HG03064 (cell line): ENCODE results near the gene FBXL13.
"Not testable (repeated sequence)": the region's sequence is repeated elsewhere in the genome, so short reads cannot be mapped to it uniquely, and the experiment has no call there.

Source experiments
- ATAC-seq: cut with Tn5 transposase; IDR thresholded peaks from one replicate; pipeline ENCODE4 v1.9.1; 2021; ENCODE audit warnings: low read depth; ENCODE audit not compliant: unreplicated experiment

FBXL13 gene

DNA sequence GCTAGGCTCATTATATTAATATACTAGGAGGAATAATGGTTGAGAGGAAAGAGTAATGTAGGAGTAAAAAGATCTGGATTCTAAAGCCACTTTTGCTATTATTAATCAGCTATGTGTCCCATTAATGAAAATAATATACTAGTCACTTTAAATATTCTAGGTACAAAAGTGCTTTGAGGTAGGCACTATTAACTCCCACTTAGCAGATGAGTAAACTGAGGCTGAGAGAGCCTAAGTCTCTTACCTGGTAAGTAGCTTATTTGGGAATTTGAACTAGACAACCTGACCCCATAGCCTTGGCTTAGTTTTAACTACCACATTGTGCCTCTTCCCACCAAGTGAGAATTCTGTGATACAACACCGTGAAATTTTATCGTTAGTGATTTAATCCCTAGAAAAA is 6.3 kb upstream of the FBXL13 start:
- ATAC-seq: no peak

DNA sequence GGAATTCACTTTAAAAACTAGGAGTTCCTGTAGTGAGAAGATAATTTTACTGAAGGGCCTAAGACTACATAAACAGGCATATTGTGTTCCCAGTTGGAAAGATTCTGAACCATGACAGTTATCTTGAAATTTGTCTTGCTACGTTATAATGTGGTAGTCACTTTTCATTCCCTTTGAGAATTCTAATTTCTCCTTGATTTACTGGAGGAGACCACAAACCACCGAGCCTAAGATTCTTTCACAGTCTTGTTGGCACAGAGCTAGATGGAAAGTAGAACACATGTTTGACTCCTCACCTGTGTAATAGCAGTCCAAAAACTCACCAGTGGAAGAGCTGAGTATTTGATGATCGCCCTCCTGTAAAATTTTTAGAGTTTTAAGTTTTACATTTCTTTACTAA is 5.2 kb upstream of the FBXL13 start:
- ATAC-seq: no peak

DNA sequence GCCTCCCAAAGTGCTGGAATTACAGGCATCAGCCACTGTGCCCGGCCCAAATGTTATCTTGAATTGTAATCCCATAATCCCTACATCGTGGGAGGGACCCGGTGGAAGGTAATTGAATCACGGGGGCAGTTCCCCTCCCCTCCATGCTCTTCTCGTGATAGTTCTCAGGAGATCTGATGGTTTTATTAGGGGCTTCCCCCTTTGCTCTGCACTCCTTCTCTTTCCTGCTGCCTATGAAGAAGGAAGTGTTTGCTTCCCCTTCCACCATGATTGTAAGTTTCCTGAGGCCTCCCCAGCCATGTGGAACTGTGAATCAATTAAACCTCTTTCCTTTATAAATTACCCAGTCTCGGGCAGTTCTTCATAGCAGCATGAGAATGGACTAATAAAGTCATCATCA is 3.6 kb upstream of the FBXL13 start:
- ATAC-seq: not testable (repeated sequence)

DNA sequence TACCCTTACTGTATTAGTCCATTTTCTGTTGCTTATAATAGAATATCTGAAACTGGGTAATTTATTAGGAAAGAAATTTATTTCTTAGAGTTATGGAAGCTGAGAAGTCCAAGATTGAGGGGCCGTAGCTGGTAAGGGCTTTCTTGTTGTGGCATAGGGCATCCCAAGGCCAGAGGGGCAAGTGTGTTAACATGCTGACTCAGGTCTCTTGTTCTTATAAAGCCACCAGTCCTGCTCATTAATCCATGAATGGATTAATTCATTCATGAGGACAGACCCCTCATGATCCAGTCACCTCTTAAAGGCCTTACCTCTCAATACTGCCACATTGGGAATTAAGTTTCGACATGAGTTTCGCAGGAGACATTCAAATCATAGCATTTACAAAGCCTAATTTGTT is 2.7 kb upstream of the FBXL13 start:
- no peak for ATAC-seq

DNA sequence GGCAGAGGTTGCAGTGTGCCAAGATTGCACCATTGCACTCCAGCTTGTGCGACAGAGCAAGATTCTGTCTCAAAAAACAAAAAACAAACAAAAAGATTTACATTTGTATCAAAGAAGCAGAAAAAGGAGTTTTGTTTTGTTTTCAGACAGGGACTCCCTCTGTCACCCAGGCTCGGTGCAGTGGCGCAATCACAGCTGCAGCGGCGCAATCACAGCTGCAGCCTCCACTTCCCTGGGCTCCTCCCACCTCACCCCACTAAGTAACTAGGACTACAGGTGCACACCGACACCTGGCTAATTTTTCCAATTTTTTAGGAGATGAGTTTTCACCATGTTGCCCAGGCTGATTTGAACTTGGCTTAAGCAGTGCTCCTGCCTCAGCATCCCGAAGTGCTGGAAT is 2.2 kb upstream of the FBXL13 start:
- no peak for ATAC-seq

DNA sequence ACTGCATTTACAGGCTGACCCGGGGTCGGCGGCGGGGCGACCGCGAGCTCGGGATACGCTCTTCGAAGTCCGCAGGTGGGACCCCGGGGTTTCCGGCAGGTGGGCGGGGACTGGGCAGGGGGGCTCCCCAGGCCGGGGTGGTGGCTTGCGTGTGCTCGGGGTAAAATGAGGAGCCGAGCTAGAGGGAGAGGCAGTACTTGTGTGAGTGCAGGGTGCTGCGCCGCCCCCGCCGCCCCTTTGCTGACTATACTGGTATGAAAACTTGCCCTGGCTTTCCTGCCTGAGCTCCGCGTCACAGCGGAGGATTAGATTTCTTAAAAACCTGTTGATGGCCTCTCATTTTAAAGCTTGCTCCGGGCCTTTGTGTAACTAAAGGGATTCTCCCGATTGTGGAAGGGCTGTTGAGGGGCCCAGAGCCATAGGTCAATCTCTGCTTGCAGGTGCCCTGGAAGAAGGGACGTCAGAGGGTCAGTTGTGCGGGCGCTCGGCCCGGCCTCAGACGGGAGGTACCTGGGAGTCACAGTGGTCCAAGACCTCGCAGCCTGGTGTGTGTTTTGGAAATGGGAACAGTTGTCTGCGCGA is 832 bp upstream of the FBXL13 start:
- peak; percentile 48 for ATAC-seq

DNA sequence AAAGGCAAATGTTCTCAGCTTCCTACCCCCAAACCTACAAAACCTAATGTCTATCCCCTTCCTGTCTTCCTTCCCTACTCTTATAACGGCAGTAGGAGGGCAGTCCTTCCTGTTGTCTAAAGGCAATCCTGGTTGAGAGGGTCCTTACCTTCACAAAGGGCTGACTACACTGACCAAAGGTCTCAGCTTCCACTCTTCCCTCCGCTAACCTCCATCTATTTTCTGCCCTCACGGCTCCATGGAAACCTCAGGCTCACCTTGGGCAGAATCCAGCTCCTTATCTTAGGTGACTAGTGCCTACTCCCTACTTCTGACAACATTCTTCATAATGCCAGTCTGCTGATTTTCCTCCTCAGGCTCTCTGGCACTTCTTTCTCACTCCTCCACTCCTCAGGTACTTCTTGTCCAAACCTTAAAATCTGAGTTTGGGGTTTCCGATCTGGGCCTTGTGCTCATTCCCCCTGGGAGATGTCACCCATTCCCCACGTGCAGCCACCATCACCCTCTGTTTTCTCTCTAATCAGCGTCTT is 542 bp downstream of the FBXL13 start:
- no peak for ATAC-seq

DNA sequence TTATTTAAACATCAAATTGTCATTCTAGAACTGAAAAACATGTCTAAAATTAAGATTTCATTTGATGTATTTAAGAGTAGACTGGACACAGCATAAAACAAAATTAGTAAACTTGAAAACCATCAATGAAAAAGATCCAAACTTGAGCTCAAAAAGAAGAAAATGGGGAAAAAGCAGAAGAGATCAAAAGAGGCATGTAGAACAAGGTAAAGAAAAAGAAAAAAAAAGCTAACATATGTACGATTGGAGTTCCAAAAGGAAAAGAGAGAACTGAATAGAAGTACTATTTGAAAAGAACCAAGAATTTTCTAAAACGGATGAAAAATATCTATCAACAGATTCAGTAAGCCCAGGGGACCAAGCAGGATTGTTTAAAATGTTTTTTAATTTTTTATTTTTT is 3.6 kb downstream of the FBXL13 start:
- ATAC-seq: no peak

DNA sequence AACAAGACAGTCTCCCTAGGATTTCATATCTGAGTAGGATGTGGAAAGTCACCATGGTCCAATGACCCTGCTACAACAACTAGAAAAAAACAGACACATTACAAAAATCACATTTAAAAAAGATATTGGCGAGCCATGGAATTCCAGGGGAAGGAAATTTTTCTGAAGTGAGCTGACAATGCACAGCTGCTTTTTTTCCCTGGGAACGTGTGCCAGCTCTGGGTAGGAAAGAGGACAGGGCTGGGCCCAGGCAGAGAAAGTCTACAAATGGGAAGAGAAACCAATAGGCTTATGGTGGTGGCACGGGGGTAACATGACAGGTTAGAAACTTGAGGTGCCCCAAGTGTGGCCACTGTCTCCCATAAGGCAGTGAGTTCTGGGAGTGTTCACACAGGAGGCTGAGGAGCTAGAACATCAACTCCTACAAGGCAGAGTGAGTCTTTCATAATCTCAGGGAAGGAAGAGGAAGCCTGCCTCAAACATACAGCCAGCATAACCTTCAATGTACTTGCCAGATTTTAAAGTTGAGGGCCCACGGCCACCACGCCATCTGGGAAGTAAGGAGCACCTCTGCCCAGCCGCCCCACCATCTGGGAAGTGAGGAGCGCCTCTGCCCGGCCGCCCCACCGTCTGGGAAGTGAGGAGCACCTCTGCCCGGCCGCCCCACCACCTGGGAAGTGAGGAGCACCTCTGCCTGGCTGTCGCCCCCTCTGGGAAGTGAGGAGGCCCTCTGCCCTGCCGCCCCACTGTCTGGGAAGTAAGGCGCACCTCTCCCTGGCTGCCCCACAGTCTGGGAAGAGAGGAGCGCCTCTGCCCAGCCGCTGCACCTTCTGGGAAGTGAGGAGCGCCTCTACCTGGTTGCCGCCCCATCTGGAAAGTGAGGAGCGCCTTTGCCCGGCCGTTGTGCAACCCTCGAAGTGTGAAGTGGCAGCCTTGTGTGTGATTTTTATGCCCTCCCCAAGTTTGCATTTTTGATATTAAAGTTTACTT is 5.9 kb downstream of the FBXL13 start:
- no peak for ATAC-seq

DNA sequence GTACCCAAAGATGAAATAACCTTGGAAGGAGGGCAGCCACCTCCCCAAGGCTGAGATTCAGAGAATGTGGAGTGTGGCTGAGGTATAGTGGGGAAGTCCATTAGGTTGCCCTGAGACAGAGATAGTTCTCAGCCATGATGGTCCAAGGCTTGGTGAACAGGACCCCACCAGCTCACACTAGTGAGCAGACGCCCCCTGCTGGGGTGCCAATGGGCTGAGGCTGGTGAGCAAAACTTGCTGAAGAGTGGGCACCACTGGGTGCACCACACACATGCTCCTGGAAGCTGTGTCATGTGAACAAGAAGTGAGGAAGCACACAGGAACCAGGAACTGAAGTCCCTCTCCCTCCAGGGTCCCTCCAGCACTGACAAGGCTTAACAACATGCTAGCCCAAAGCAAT is 8.9 kb downstream of the FBXL13 start:
- ATAC-seq: no peak

DNA sequence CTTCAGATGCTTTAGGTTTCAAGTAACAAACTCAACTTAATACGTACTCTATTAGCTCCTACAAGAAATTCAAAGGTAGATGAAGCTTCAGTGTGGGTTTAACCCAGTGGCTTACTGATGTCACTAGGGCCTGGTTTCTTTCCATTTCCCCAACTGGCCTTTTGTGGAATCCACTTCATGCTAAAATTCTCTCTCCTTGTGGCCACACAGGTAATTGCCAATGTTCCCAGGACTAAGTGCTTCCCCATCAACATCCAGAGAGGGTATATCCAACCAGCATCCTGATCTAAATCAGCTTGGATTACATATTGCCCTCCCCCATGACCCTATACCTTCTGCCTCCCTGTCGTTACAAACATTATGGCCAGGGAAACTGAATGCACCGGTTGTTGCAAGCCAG is 10.7 kb downstream of the FBXL13 start:
- no peak for ATAC-seq

DNA sequence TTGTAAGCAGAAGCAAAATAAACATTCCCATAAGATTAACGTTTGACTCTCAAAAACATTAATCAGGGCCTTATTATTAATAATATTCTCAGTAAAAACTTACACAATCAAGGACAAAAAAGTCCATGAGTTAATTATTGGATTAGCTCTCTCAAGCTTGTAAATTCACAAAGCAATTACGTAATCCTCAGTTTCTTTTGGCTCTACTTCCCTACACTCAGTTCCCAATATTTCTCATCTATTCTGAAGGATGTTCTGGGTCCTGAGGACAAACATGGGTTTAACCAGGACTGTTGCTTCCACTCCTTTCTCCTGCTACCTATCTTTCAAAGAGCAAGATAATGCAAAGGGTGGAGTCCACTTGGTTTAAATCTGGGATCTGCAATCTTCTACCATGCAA is 15.1 kb downstream of the FBXL13 start:
- no peak for ATAC-seq

DNA sequence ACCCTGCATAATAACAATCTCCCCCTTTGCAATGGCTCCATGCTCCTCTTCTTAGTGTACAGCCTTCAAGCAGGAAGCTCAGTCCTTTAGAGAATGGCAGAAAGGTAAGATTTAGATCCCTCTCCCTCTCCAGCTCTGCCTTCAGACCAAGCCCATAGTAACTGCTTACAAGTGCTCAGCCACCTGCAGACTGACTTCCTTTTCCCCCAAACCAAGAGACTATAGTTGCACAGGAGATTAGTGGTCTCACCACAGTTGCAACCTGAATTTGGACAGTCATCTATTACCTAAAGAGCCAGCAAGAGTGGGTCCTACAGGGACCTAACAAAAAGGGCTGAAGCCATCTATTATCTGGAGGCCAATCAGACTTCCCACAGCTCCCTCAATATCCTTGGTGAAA is 16.5 kb downstream of the FBXL13 start:
- ATAC-seq: no peak

DNA sequence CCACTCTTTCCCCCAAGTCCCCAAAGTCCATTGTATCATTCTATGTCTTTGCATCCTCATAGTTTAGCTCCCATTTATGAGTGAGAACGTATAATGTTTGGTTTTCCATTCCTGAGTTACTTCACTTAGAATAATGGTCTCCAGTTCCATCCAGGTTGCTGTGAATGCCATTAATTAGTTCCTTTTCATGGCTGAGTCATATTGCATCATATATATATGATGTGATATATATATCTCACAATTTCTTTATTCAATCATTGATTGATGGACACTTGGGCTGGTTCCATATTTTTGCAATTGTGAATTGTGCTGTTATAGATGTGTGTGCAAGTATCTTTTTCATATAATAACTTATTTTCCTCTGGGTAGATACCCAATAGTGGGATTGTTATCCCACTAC is 18.6 kb downstream of the FBXL13 start:
- not testable (repeated sequence) for ATAC-seq

DNA sequence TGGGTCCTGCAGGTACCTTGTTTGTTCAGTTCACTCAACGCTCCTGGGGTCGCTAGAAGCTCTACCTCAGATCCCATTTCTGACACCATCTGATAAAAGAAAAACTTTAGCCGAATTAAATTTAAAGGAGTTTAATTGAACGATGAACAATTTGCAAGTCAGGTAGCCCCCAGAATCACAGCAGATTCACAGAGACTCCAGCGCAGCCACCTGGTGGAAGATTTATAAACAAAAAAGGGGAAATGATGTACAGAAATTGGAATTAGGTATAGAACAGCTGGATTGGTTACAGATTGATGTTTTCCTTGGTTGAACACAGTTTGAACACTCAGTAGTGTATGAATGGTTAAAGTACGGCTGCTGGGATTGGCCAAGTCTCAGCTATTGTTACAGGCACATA is 23.1 kb downstream of the FBXL13 start:
- no peak for ATAC-seq

DNA sequence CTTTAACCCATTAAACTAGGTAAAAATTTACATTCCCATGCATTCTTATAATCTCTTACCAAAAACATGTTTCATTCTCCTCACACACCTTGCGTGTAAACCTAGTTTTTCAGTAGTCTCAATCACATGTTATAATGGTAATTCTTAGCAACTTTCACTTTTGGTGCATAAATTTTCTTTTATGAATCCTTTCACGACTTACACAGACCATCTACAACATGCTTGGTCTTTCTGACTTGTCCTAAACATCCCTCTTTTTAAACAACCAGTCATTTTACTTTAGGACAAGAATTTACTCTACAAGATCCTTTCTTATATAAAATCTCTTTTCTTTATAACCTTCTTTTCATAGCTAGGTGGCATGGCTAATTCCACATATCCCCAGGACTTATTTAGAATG is 25.8 kb downstream of the FBXL13 start:
- no peak for ATAC-seq

DNA sequence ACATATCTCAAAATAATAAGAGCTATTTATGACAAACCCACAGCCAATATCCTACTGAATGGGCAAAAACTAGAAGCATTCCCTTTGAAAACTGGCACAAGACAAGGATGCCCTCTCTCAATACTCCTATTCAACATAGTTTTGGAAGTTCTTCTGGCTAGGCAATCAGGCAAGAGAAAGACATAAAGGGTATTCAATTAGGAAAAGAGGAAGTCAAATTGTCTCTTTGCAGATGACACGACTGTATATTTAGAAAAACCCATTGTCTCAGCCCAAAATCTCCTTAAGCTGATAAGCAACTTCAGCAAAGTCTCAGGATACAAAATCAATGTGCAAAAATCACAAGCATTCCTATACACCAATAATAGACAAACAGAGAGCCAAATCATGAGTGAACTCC is 32.8 kb downstream of the FBXL13 start:
- not testable (repeated sequence) for ATAC-seq

DNA sequence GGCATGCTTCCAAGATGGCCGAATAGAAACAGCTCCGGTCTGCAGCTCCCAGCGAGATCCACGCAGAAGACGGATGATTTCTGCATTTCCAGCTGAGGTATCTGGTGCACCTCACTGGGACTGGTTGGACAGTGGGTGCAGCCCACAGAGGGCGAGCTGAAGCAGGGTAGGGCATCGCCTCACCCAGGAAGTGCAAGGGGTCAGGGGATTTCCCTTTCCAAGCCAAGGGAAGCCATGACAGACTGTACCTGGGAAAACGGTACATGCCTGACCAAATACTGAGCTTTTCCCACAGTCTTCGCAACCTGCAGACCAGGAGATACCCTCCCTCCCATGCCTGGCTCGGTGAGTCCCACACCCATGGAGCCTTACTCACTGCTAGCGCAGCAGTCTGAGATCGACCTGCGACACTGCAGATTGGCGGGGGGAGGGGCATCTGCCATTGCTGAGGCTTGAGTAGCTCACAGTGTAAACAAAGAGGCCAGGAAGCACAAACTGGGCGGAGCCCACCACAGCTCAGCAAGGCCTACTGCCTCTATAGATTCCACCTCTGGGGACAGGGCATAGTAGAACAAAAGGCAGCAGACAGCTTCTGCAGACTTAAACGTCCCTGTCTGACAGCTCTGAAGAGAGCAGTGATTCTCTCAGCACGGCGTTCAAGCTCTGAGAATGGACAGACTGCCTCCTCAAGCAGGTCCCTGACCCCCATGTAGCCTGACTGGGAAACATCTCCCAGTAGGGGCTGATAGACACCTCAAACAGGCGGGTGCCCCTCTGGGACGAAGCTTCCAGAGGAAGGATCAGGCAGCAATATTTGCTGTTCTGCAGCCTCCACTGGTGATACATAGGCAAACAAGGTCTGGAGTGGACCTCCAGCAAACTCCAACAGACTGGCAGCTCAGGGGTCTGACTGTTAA is 36.5 kb downstream of the FBXL13 start:
- ATAC-seq: not testable (repeated sequence)

DNA sequence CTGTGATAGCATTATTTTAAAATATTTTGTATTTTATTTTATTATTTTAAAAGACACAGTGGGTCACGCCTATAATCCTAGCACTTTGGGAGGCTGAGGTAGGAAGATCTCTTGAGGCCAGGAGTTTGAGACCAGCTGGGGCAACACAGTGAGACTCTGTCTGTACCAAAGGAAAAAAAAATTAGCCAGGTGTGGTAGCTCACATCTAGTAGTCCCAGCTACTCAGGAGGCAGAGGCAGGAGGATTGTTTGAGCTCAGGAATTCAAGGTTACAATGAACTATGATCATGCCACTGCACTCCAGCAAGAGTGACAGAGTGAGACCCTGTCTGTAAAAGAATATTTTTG is 37.1 kb downstream of the FBXL13 start:
- ATAC-seq: no peak

DNA sequence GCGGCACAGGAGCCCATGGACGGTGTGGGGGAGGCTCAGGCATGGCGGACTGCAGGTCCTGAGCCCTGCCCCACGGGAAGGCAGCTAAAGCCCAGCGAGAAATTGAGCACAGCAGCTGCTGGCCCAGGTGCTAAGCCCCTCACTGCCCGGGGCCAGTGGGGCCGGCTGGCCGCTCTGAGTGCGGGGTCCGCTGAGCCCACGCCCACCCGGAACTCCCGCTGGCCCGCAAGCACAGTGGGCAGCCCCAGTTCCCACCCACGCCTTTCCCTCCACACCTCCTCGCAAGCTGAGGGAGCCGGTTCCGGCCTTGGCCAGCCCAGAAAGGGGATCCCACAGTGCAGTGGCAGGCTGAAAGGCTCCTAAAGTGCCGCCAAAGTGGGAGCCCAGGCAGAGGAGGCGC is 40.3 kb downstream of the FBXL13 start:
- ATAC-seq: not testable (repeated sequence)

DNA sequence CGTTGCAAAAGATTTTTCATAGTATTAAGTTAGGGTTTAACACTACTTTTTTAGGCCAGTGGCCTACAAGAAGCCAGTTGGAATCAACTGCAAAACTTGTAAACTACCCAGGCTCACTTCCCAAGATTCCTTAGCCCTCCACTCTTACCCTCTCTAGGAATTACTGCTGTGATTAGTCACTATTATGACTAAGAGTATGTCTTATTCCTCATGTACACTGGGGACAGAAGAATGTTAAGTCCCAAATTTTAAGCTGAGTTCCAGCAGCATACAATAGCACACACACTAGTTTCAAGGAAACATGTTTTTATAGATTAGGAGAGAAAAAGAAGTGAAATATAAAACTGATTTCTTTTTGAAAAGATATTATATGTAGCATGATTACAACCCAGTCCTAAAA is 42.8 kb downstream of the FBXL13 start:
- no peak for ATAC-seq
